Measurements from ENCODE around the gene CYB561.

Gene CYB561

DNA sequence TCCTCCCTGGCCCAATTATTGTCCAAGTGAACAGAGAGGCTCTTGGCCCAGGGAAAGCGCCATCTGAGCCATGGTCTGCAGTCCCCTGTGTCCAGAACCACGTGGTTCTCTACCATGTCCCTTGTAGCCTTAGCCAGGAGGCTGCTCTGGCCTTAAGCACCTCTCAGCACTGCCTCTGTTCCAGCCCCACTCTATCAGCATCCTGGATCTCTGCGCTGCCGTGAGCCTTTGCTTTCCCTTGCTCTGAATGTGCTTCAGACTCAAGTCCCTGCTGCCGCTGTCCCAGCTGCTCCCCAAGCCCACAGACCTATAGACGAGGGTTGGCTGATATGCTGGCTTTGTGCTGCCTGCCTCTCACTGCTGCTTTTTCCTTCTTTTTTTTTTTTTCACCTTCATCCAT lies 33.9 kb downstream of the CYB561 start:
- no peak for DNase-seq (ENCODE audit: low spot score)

DNA sequence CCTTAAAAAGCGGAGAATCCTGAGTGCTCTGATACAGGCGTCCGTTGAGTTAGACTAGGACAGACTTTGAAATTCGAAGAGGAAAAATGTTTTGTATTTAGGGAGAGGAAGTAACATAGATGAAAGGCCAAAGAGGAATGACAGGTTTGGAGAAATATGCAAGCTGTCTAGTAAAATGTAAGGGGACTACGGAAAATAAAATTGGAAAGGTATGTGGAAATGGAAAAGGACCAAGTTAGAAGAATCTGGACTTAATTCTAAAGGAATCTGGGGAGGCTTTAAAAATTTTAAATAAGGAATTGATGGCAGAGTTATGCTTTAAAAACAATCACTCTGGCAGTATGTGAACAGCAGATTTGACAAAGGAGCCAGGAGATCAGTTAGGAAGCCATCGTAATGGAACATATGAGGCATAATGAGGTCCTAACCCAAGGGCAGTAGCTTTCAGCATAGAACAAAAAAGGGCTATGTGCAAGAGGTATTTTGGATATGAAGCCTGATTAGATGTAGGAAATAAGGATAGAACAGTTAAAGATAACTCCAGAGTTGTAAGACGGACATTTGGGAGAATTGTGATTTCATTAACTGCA lies 38.3 kb downstream of the CYB561 start:
- no peak for DNase-seq (ENCODE audit: low spot score)

DNA sequence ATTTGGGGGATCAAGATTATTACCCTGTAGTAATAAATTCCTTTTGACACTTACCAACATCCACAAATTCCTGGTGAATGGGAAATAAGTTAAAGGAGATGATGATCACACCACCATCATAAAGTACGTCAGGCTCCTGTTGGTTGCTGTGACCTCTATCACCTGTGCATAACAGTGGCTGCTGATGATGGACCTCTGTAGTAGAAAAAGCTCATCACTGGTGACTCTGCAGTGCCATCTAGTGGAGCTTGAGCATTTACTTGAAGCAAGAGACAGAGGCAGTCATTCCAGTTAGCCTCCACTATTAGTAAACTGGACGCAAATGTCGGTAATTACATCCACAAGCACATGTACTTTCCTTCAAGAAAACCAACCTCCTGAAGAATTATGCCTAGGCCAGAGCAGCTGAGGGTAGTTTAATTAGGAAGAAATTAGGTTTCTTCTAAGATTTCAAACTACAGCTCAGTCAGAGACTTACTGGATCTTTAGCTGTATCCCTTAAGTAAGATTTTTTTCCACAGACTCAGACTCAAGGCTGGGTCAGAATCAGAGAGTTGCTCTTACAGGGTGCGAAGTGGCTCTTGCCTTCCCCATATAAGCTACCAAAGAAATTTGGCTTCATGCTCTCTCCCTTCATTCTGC lies 39.3 kb downstream of the CYB561 start:
- DNase-seq (ENCODE audit: low spot score) = peak; percentile 91

DNA sequence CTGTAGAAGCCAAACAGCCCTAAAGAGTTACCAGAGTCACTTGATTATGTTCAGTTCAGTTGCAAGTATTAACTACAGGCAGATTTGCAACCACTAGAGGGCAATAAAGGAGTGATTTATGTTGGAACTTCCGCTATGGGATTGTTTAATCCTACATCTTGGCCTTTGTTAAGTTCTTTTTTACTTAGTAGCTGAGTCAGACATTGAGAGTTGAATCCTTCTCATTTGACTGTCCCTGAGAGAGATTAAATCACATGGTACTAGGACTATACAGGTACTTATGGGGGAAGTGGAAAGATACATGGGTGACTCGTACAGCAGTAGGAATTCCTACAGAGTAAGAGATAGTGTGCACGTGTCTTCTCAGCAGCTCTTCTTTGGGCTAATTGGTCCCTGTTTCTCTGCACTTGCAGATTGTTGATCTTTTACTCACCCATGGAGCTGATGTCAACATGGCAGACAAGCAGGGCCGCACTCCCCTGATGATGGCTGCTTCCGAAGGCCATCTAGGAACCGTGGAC lies 40.3 kb downstream of the CYB561 start:
- peak; percentile 63 for DNase-seq (ENCODE audit: low spot score)

DNA sequence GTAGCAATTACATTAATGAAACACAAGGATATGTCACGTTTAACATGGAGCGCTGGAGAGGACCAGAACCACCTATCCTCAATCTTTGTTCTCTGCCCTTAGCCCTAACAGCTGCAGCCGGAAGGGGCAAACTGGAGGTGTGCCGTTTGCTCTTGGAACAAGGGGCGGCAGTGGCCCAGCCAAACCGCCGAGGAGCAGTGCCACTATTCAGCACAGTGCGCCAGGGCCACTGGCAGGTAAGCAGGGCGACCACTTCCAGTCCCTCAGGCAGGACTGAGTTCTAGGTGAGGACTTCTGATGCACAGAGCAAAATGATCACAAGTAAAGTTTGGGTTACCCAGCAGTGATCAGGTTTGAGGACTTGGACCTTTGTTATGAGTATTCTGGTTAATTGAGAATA lies 41.1 kb downstream of the CYB561 start:
- DNase-seq (ENCODE audit: low spot score) = no peak

DNA sequence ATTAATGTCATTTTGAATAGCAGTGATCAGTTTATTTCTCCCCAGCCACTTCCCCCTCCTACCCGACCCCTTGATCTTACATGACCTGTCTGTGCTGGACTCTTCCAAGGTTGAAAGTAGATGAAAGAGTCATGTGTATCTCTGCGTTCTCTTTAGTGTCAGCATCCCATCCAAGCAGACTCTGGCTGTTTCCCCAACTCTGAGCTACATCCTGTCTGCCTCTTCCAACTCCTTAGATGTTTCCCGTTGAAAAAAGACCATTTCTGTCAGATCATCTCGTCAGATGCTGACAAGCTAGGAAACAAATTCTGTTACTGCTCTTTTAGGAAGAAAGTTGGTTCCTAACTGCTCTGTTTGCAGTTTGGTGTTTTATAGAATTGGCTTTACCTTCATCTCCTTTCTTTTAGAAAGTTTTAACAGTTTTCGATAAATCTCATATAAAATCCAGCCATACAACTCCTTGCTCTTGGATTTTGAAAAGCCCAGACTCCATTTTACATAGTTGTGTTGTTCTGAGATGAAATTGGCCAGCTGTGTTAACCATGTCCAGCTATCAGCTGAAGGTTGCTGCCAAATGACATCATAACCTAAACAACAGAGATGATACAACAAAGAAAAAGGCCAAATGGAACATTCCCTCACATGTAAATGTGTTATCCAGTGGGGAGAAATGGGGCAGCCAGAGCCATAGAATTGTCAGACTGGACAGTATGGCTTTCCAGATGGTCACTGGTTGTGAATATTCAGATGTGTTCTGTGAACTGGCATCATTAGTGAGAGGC lies 43.5 kb downstream of the CYB561 start:
- no peak for DNase-seq (ENCODE audit: low spot score)

DNA sequence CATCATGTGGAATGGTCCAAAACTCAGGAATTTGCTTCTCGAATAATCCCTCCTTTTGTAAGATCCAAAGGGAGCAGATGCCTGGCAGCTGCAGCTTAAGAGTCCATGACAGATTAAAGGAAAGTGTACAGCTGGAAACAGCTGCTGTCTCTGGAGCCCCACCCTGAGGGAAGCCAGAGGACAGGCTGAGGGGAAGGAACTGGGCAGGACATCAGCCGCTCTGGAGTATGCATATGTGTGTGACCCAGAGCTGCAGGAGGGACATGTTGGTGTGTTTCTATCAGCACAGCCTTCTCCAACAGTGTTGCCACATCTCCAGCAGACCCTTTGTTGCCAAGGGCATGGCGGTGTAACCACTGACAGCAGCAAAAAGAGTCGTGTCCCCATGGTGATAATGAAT lies 46.2 kb downstream of the CYB561 start:
- no peak for DNase-seq (ENCODE audit: low spot score)

DNA sequence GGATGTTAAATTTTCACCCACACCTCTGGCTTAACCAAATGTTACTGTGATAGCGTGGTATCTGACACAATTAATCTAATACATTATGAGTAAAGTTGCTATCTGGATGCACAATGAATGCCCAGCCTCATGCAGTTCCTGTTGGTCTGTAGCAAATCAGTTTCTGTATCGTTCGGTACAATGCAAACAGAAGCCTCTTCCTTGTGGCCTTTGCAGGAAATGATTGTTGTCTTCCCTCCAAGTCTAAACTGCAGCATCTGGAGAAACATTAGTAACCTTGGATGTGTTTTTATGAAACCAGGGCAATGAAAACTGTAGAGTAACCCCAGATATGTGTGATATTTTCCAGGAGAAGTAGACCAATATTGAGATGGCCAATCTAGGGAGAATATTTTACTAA lies 46.8 kb downstream of the CYB561 start:
- DNase-seq (ENCODE audit: low spot score) = no peak

DNA sequence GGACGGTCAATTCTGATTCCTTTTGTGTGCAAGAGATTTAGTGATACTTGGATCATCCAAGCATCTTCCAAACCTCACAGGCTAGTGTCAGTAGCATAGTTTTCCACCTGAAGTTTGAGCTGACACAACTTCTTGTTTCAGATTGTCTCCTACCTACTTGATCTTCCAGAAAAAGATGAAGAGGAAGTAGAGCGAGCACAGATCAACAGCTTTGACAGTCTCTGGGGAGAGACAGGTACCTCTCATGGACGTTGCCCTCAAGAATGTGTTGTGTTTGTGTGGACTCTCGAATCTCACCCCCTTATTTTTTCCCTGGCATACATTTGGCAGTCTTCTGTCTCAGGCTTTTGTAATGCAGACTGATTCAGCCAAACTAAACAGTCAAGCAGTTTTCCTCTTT lies 47.4 kb downstream of the CYB561 start:
- no peak for DNase-seq (ENCODE audit: low spot score)

DNA sequence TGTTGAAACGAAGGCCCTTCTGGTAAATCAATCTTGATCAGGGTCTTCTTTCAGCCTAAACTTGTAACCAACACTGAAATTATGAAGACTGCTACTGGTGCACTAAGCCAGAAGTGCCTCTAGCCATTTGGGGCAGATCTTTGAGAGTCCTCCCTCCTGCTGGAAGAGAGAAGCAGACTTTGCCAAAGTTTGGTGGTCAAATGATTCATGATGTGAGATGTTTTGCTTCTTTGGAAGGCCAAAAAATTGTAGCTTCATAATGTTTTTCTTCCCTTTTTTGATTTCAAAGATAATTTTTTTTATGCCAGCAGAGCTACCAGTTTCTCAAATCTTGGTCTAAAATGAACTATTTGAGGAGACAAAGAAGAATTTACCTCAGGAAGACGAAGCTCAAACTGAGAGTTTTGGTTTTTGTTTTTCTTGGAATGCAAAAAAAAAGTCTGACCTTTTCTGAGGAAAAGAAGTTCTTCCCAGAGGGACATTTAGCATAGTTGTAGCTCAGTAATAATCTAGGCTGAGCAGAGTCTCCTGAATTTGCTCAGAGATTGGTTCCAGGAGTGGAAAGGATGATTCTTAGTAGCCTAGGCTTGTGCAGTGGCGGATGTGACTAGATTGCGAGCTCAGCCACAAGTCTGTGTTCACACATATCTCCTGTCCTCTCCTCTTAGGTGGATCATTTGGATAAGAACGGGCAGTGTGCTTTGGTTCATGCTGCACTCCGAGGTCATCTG lies 50.9 kb downstream of the CYB561 start:
- DNase-seq (ENCODE audit: low spot score) = no peak

DNA sequence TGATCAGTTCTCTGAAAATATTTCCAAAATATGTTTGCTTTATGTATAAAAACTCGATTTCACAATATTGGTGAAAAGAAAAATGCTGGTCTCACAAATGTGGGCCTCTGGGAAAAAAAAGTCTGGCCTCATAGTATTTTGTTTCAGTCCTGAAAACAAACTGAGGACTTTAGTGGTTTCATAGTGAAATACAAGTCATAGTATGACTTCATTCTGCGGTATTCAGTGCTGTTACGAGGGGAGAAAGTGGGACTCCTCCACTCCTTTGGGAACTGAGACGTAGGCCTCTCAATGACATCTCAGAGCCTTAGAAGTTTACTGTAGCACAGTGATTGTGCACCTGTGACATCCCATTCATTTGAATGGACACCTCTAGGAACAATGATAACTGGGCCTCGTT lies 56.0 kb downstream of the CYB561 start:
- DNase-seq (ENCODE audit: low spot score) = no peak

DNA sequence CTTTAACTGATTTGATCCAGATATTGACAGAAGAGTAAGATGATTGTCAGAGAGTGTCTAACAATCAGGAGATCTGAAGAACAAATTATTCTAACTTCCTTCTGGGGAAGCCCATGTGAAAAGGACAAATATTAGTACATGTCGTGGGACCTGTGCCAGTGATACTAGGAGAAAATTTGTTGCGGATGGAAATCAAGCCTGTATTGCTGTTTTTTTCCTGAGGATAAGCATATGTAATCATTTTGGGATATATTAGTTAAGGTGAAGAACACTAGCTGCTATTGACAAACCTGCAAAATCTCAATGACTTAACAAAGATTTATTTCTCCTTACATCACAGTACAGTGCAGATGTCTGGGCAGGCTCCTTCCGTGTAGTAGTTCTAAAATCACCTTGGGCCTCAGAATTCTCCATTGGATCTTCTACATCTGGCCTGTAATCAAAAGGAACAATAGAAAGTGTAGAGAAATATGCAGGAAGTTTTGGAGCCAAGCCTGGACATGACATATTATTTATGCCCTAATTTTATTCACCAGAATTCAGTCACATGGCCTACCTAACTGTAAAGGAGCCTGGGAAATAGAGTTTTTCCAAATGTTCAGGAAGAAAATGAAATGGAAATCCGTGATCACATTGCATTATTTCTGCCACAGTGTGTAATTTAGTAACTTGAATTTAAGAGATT lies 58.3 kb downstream of the CYB561 start:
- no peak for DNase-seq (ENCODE audit: low spot score)

DNA sequence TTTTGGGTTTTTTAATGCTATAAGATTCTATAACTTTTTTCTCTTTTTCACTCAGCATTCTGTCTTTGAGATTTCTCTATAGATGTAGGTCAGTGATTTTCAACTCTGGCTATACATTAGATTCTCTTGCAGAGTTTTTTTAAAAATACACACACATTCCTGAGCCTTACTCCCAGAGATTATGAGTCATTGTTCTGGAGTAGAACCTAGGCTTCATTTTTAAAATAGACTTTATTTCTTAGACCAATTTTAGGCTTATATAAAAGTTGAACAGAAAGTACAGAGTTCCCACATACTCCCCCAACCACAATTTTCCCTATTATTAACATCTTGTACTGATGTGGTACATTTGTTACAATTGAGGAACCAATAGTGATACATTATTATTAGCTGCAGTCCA lies 63.3 kb downstream of the CYB561 start:
- DNase-seq (ENCODE audit: low spot score) = no peak

Measured in Ammon's horn (tissue), 1 donor.